ENCODE measurements around the gene MYBPC1. TPM values are rescaled to one million over a fixed set of nuclear protein-coding genes. Genes with fewer than 3 reads are reported as not detected.

MYBPC1 gene
- total RNA-seq, 4 donors from 2014 or later, result 2,958 to 5,874 (median 4,932) TPM

DNA sequence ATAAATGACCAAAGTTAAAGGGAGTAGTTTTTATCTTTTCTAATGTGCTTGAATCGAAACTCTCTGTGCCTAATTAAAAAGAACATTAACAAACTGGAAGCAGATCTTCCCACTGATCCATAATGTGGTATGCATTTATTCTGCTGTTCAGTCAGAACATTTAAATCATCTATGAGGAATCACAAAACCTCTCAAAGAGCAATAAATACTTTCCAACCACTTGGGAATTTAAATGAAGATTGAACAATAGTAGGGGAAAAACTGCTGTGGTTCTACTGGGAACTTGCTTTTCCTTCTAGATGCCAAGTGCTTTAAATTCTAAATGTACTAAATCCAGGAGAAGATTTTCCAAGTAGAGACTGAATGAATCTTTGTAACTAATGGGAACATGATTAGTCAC is 90.3 kb downstream of the MYBPC1 start:
- ATAC-seq (no peak), DNase-seq (no peak)
- in situ Hi-C loops (cut with MboI; ENCODE audit: low sequenced_read_pairs in 4 of 4), result no loop called here
- no peak overlapping the region for H3K4me3 ChIP-seq
- no peaks in the 10 kb centered on the region for H3K9me3 ChIP-seq
- no peaks in the 10 kb centered on the region for H3K27me3 ChIP-seq
- intact Hi-C loops (cut with DNase I; ENCODE audit: low total_unique reads), result no loop called here
- H3K4me1 ChIP-seq, result peaks cover 0 to 4% of the 10 kb centered on the region in 2 donors
- H3K27ac ChIP-seq, result peak overlapping the region in 3 of 4 donors; percentile 24 to 58 (median 32)
- H3K36me3 ChIP-seq, result peaks cover 0 to 60% of the 10 kb centered on the region in 2 donors
- no peak for TF ChIP-seq POLR2A (IDR thresholded peaks at IDR 0.05)
- TF ChIP-seq, protein P1, sequence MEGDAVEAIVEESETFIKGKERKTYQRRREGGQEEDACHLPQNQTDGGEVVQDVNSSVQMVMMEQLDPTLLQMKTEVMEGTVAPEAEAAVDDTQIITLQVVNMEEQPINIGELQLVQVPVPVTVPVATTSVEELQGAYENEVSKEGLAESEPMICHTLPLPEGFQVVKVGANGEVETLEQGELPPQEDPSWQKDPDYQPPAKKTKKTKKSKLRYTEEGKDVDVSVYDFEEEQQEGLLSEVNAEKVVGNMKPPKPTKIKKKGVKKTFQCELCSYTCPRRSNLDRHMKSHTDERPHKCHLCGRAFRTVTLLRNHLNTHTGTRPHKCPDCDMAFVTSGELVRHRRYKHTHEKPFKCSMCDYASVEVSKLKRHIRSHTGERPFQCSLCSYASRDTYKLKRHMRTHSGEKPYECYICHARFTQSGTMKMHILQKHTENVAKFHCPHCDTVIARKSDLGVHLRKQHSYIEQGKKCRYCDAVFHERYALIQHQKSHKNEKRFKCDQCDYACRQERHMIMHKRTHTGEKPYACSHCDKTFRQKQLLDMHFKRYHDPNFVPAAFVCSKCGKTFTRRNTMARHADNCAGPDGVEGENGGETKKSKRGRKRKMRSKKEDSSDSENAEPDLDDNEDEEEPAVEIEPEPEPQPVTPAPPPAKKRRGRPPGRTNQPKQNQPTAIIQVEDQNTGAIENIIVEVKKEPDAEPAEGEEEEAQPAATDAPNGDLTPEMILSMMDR (IDR thresholded peaks at IDR 0.05 in 4 of 5, conservative IDR thresholded peaks at IDR 0.05 in 1 of 5), result no peak

DNA sequence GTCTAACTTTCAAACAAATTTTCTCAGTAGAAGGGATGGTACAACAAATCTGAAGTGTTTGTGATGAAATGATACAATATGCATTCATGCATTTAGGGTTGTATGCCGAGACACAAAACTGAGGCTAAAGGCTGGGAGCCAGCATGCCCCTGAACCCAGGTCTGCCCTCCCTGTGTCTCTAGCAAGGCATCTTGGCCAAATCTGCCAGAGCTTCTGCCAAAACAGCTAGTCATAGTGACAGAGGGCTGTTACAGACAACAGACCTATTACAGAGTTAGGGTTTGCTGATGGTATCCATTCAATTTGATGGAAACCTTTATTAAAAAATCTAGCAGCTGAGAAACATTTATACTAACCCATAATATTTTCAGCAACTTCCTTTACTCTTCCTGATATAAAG is 91.4 kb downstream of the MYBPC1 start:
- H3K36me3 ChIP-seq, result peaks cover 0 to 50% of the 10 kb centered on the region in 2 donors
- intact Hi-C loops (cut with DNase I; ENCODE audit: low total_unique reads) (no loop called here), in situ Hi-C loops (cut with MboI; ENCODE audit: low sequenced_read_pairs in 4 of 4) (no loop called here)
- no peak for ATAC-seq
- H3K4me1 ChIP-seq, result no peaks in the 10 kb centered on the region
- DNase-seq, result no peak
- peak overlapping the region; percentile 24 to 58 (median 32) for H3K27ac ChIP-seq
- no peaks in the 10 kb centered on the region for H3K27me3 ChIP-seq
- TF ChIP-seq, protein P1 (IDR thresholded peaks at IDR 0.05 in 4 of 5, conservative IDR thresholded peaks at IDR 0.05 in 1 of 5), result no peak
- peak in 1 of 2 donors; percentile 12 for TF ChIP-seq POLR2A (IDR thresholded peaks at IDR 0.05)
- no peaks in the 10 kb centered on the region for H3K9me3 ChIP-seq
- no peak overlapping the region for H3K4me3 ChIP-seq

DNA sequence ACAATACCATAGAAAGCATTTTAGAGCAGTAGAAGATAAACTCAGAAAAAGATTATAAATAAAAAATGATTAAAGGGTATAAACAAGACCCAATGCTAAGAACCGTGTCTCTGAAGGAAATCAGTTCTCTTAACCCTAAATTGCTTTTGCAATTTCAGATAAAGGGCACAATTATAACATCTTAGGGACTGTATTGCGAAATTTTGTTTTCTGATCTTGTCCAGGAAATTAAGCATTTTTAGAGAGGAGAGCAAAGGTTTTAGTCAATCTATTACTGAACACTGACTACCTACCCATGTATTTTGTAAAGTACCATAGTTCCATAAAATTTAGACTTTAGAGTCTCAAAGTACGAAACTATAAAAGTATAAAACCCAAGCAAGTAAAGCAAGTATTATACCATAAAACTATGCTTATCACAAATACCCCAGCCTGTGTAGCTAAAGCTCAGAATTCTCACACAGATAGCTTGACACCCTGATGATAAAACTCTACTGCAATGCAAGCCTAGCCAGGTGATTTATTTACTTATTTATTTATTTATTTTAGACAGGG is 95.8 kb downstream of the MYBPC1 start:
- ATAC-seq (no peak), DNase-seq (no peak)
- in situ Hi-C loops (cut with MboI; ENCODE audit: low sequenced_read_pairs in 4 of 4) (no loop called here), intact Hi-C loops (cut with DNase I; ENCODE audit: low total_unique reads) (no loop called here)
- Histone ChIP-seq H3K27me3 (no peaks in the 10 kb centered on the region), H3K36me3 (peaks cover 0 to 10% of the 10 kb centered on the region in 2 donors), H3K4me1 (peaks cover 0 to under 1% of the 10 kb centered on the region in 2 donors), H3K9me3 (no peaks in the 10 kb centered on the region), H3K4me3 (no peak overlapping the region), H3K27ac (peak overlapping the region; percentile 64 to 98 (median 83))
- TF ChIP-seq POLR2A (IDR thresholded peaks at IDR 0.05), result no peak
- TF ChIP-seq, protein P1 (IDR thresholded peaks at IDR 0.05 in 4 of 5, conservative IDR thresholded peaks at IDR 0.05 in 1 of 5), result no peak

DNA sequence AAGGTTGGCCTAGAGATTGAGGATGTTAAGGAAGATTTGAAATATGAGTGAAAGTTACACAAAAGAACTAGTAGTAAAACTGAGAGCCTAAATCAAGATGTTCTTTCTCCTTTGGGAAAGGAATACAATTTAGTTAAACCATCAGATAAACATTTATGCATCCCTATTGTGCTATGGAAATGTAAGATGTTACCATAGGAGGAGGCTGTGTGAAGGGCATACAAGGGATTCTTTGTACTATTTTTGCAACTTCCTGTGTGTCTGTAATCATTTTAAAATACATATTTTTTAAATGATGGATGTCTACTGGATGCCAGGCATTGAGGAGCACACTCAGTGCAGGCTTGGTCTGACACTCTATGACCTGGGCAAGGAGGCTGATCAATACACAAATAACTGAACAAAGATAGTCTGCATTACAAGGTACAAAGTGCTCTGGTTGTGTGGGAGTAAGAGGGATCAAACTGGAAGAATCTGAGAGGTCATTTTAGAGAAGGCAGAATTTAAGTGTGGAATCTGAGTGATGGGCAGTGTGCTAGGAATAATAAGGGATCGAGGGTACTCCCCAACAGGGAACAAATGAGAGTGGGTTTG is 96.8 kb downstream of the MYBPC1 start:
- DNase-seq (no peak), ATAC-seq (no peak)
- H3K27me3 ChIP-seq, result no peaks in the 10 kb centered on the region
- peaks cover 8 to 10% of the 10 kb centered on the region in 2 donors for H3K4me1 ChIP-seq
- H3K4me3 ChIP-seq, result no peak overlapping the region
- in situ Hi-C loops (cut with MboI; ENCODE audit: low sequenced_read_pairs in 4 of 4) (no loop called here), intact Hi-C loops (cut with DNase I; ENCODE audit: low total_unique reads) (no loop called here)
- no peaks in the 10 kb centered on the region for H3K9me3 ChIP-seq
- H3K36me3 ChIP-seq, result no peaks in the 10 kb centered on the region
- H3K27ac ChIP-seq, result peak overlapping the region; percentile 33 to 98 (median 83)
- TF ChIP-seq, protein P1 (IDR thresholded peaks at IDR 0.05 in 4 of 5, conservative IDR thresholded peaks at IDR 0.05 in 1 of 5), result no peak
- no peak for TF ChIP-seq POLR2A (IDR thresholded peaks at IDR 0.05)
